Fibroblast of lung (primary cell): Measurements from ENCODE around the gene ZNF341.

Source experiments
- CTCF ChIP-seq, 2 donors: IDR thresholded peaks in 1 of 2; conservative IDR thresholded peaks in 1 of 2; 1 replicate in 1 of 2; 2 replicates in 1 of 2; pipeline ENCODE4 v1.5.1; 2011 to 2012; ENCODE audit warnings: low read length in 2 of 2, control low read depth in 1 of 2, inconsistent platforms in 1 of 2, low read depth in 1 of 2, mild to moderate bottlenecking in 1 of 2
- EZH2 ChIP-seq: IDR thresholded peaks from 2 replicates; pipeline ENCODE4 v1.5.1; 2012; ENCODE audit warnings: low read length, control low read depth, mild to moderate bottlenecking; ENCODE audit errors: missing control alignments

- no peak for TF ChIP-seq EZH2
- no peak for TF ChIP-seq CTCF (conservative IDR thresholded peaks at IDR 0.05 in 1 of 2, IDR thresholded peaks at IDR 0.05 in 1 of 2; ENCODE audit: low read depth in 1 of 2, low read length in 2 of 2)
These were observed 42.3 kb upstream of the ZNF341 start for GRCh38 chr20:33689493-33689892.
